GM12878 (cell line): ENCODE measurements around the gene C12orf43.

Source experiments
- ATF7 ChIP-seq: fragments of 450-650 bp; IDR thresholded peaks from 2 replicates; pipeline ENCODE4 v1.6.1; 2016; ENCODE audit warnings: low read depth, mild to moderate bottlenecking
- CREB1 ChIP-seq: IDR thresholded peaks from 2 replicates; pipeline ENCODE4 v1.6.1; 2012; ENCODE audit warnings: low read depth, mild to moderate bottlenecking, inconsistent platforms
- KAT2A ChIP-seq: conservative IDR thresholded peaks from 2 replicates; pipeline ENCODE4 v1.6.1; 2011; ENCODE audit warnings: low read depth, low read length; ENCODE audit not compliant: control insufficient read depth
- KDM1A ChIP-seq: fragments of 200-600 bp; sonication (generic); IDR thresholded peaks from 2 replicates; pipeline ENCODE4 v1.6.1; 2016; ENCODE audit warnings: borderline replicate concordance
- MXI1 ChIP-seq: fragments of 150-350 bp; IDR thresholded peaks from 2 replicates; pipeline ENCODE4 v1.6.1; 2011; ENCODE audit warnings: low read depth, mild to moderate bottlenecking, inconsistent platforms, low read length, improper control_type of control experiment
- NFYB ChIP-seq: IDR thresholded peaks from 2 replicates; pipeline ENCODE4 v1.6.1; 2011; ENCODE audit warnings: low read depth, mild to moderate bottlenecking, low read length, improper control_type of control experiment, moderate library complexity; ENCODE audit not compliant: insufficient read depth
- POLR2AphosphoS5 ChIP-seq: IDR thresholded peaks from 2 replicates; pipeline ENCODE4 v1.6.1; 2011; ENCODE audit warnings: mild to moderate bottlenecking, low read length, inconsistent platforms
- RBBP5 ChIP-seq: fragments of 200-600 bp; sonication (generic); conservative IDR thresholded peaks from 2 replicates; pipeline ENCODE4 v1.6.1; 2016
- RFX5 ChIP-seq: IDR thresholded peaks from 2 replicates; pipeline ENCODE4 v1.6.1; 2011; ENCODE audit warnings: low read depth, low read length, improper control_type of control experiment
- TBL1XR1 ChIP-seq: IDR thresholded peaks from 2 replicates; pipeline ENCODE4 v1.6.1; 2012; ENCODE audit warnings: low read depth, low read length, improper control_type of control experiment
- TF ChIP-seq, protein P1 (sequence below), 3 experiments: IDR thresholded peaks in 2 of 3; conservative IDR thresholded peaks in 1 of 3; 2 replicates each; pipeline ENCODE4 v1.5.1; 2011; ENCODE audit warnings: low read depth in 3 of 3, low read length in 3 of 3, mild to moderate bottlenecking in 3 of 3, control low read depth in 2 of 3, moderate library complexity in 2 of 3, inconsistent platforms in 1 of 3, mixed read lengths in 1 of 3; ENCODE audit not compliant: control insufficient read depth in 2 of 3, insufficient read depth in 1 of 3; ENCODE audit errors: extremely low read depth in 1 of 3

DNA sequence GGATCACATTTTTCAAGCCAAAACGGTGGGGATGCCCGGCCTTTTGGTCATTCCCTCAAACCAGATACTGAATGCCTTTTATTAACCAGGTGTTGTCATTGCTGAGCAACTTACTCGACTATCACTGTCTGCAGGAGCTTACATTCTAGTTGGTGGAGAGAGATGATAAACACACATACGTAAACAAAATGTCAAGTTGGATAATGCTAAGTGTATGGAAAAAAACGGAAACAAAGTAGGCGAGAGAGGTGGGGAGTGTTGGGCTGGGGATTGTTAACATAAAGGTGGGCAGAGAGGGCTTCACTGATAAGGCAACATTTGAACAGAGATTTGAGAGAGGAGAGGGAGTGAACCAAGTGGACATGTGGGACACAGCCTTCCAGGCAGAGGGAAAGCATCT, 4.5 kb downstream of the C12orf43 start:
- TF ChIP-seq POLR2AphosphoS5 (no peak), RFX5 (no peak), MXI1 (no peak), KAT2A (no peak), ATF7 (no peak), TBL1XR1 (no peak), RBBP5 (no peak), CREB1 (no peak), KDM1A (no peak), NFYB (no peak)
- TF ChIP-seq, protein P1, sequence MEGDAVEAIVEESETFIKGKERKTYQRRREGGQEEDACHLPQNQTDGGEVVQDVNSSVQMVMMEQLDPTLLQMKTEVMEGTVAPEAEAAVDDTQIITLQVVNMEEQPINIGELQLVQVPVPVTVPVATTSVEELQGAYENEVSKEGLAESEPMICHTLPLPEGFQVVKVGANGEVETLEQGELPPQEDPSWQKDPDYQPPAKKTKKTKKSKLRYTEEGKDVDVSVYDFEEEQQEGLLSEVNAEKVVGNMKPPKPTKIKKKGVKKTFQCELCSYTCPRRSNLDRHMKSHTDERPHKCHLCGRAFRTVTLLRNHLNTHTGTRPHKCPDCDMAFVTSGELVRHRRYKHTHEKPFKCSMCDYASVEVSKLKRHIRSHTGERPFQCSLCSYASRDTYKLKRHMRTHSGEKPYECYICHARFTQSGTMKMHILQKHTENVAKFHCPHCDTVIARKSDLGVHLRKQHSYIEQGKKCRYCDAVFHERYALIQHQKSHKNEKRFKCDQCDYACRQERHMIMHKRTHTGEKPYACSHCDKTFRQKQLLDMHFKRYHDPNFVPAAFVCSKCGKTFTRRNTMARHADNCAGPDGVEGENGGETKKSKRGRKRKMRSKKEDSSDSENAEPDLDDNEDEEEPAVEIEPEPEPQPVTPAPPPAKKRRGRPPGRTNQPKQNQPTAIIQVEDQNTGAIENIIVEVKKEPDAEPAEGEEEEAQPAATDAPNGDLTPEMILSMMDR (IDR thresholded peaks at IDR 0.05 in 2 of 3, conservative IDR thresholded peaks at IDR 0.05 in 1 of 3; ENCODE audit: control insufficient read depth in 2 of 3, extremely low read depth in 1 of 3, insufficient read depth in 1 of 3, low read depth in 3 of 3, low read length in 3 of 3), result no peak
